Measurements from ENCODE around the gene LMO2. TPM values are rescaled to one million over a fixed set of nuclear protein-coding genes. Genes with fewer than 3 reads are reported as not detected.

LMO2 gene
- total RNA-seq, 2 donors from 2014 or later = 1.1 to 1.2 TPM

DNA sequence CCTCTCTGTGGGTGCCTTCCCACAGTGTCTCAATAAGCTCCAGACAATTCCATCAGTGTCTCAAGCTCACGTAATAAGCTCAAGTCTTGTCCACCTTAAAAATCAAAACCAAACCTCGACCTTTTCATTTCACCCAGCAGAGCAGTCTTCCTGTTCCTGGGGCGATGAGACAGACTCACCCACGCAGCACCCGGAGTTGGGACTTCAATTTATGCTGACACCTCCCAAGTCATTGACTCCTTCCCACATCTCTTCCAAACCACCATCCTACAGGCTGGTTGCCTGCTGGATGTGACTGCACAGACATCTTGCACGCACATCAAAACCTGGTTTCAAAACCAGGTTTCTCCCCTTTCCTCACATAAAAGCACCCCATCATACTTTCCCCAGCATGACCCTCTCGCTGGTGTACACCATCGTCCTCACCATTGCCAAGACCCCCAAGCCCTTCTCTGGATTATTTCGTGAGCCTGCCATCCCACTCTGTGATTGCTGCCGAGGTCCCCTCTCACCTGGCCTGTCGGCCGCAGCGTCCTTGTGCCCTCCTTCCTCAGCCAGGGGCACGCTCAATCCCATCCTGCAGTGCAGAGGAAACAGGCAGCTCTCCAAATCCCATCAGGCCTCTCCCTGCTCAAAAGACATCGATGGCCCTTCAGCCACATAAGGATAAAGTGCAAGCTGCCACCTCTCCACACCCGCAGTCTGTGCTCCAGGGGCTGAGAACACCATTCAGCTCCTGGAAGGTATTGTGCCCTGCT, 72.4 kb downstream of the LMO2 start:
- no peaks in the 10 kb centered on the region for H3K36me3 Mint-ChIP-seq (ENCODE audit: low read depth)
- H3K27ac ChIP-seq (ENCODE audit: low read depth, low read length) = no peak overlapping the region
- no peaks in the 10 kb centered on the region for H3K9me3 ChIP-seq (ENCODE audit: control insufficient read depth, low read length)
- no peaks in the 10 kb centered on the region for H3K36me3 ChIP-seq (ENCODE audit: control insufficient read depth, insufficient read depth, low read length)
- no peak overlapping the region for H3K9ac ChIP-seq (ENCODE audit: extremely low read depth, low read length, poor library complexity, severe bottlenecking)
- DNase-seq = peak; percentile 51
- H3K4me1 ChIP-seq (ENCODE audit: control insufficient read depth, insufficient read depth, low read length) = no peaks in the 10 kb centered on the region
- 89 to 94% methylated on average over 14 to 16 of the region's 16 CpGs for WGBS, 2 experiments (ENCODE audit: insufficient coverage in 1 of 2, insufficient read length in 1 of 2)
- peaks cover 14% of the 10 kb centered on the region for H3K27me3 Mint-ChIP-seq (ENCODE audit: insufficient read depth)
- no peak overlapping the region for H3K4me3 ChIP-seq (ENCODE audit: low read length)
- no peaks in the 10 kb centered on the region for H3K9me3 Mint-ChIP-seq
- H3K27me3 ChIP-seq (ENCODE audit: control insufficient read depth, insufficient read depth, low read length, poor library complexity, severe bottlenecking) = peaks cover 22% of the 10 kb centered on the region
- no peak overlapping the region for H3K27ac Mint-ChIP-seq
- peaks cover 3% of the 10 kb centered on the region for H3K4me1 Mint-ChIP-seq
- TF ChIP-seq, protein P1, sequence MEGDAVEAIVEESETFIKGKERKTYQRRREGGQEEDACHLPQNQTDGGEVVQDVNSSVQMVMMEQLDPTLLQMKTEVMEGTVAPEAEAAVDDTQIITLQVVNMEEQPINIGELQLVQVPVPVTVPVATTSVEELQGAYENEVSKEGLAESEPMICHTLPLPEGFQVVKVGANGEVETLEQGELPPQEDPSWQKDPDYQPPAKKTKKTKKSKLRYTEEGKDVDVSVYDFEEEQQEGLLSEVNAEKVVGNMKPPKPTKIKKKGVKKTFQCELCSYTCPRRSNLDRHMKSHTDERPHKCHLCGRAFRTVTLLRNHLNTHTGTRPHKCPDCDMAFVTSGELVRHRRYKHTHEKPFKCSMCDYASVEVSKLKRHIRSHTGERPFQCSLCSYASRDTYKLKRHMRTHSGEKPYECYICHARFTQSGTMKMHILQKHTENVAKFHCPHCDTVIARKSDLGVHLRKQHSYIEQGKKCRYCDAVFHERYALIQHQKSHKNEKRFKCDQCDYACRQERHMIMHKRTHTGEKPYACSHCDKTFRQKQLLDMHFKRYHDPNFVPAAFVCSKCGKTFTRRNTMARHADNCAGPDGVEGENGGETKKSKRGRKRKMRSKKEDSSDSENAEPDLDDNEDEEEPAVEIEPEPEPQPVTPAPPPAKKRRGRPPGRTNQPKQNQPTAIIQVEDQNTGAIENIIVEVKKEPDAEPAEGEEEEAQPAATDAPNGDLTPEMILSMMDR (conservative IDR thresholded peaks at IDR 0.05) = no peak
- no peak overlapping the region for H3K4me3 Mint-ChIP-seq

Other genes with a start within 250 kb of the LMO2 start
- gene C11orf91, start 191.2 kb downstream of the LMO2 start, total RNA-seq = 1 to 10 TPM in 1 of 2 donors, not detected in 1; 1.0 TPM
- gene CD59, start 155.7 kb downstream of the LMO2 start, total RNA-seq = 100 to 1,000 TPM; 111 to 142 TPM
- gene FBXO3, start 117.6 kb downstream of the LMO2 start, total RNA-seq = 10 to 100 TPM; 12.8 to 15.0 TPM
- 100 to 1,000 TPM; 226 to 241 TPM for gene CAPRIN1, start 159.7 kb upstream of the LMO2 start, total RNA-seq
- 10 to 100 TPM; 59.7 to 61.0 TPM for gene NAT10, start 213.6 kb upstream of the LMO2 start, total RNA-seq